ENCODE measurements around the gene ANP32A.

The ANP32A gene

GRCh38 chr15:68819495-68820294, 1.0 kb downstream of the ANP32A start:
- peak; percentile 39 to 44 for DNase-seq

DNA sequence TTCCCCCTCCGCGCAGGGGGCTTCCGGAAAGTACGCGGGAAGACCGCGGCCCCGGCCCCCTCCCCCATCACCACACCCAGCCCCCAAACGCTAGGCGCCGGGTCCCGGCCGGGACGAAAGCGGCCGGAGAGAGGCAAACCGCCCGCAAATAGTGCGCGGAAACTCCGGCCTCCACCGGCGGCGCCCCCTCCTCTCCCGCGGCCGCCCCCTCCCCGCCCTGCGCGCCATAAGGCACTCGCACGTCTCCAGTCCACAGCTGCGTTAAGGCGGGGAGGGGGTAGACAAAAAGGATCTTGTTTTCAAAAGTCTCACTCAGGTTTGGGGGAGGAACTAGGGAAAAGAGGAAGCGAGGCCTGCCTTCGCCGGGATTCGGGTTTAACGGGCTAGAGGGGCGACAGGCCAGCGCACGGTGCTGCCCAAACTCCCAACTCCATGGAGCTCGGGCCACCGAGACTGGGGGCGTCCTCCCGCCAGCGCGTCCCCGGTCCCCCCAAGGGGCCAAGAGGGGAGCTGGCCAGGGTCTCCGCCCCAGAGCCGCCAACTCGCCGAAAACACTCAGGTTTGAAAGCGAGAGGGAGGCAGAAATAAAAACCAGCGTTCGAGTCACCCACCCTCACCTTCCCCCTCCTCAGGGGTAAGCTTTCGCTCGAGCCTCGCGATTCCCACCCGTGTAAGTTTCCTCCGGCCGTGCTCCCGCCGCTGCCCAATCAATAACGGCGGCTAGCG, 1.8 kb downstream of the ANP32A start:
- peak; percentile 42 to 45 for DNase-seq

GRCh38 chr15:68818066-68818768, 2.5 kb downstream of the ANP32A start:
- DNase-seq, result peak; percentile 74 to 78

GRCh38 chr15:68817304-68818065, 3.2 kb downstream of the ANP32A start:
- peak; percentile 61 to 77 for DNase-seq

DNA sequence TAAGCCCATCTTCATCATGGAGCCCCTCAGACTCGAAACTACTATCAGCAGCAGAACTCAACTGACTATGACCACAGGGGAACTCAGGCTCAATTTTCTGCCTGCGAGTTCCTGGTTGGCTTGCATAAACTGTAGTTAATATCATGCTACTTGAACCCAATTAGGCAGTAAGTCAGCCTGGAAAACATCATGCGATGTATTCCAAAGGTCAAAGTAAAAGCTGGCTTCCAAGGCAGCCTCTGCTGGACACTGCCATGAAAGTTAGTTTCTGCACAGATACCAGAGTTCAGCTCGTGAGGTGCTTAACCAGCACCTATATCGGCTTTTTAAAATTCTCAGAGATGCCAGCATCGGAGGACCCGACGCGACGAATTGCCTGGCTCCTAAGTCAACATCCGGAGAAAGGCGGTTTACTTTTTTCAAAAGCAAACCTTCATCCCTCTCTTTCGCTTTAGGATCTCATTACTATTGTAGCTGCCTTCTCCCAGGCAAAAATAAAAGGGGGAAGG, 3.8 kb downstream of the ANP32A start:
- DNase-seq, result no peak

DNA sequence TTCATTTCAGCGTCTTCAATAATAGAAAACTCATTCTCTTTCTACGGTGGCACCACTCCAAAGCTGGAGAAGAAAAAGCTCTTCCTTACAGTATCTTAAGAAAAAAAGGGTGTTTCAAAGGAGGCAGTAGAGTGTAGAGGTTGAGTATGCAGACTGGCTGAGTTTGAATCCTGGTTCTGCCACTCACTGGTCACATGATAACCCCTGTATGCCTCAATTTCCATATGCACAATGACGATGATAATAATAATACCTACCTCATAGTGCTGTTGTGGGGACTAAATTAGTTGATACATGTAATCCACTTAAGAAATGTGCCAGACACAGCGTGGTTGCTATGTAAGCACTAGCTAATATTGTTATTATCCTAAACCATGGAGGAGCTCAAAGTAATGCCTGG, 4.5 kb downstream of the ANP32A start:
- DNase-seq, result no peak

DNA sequence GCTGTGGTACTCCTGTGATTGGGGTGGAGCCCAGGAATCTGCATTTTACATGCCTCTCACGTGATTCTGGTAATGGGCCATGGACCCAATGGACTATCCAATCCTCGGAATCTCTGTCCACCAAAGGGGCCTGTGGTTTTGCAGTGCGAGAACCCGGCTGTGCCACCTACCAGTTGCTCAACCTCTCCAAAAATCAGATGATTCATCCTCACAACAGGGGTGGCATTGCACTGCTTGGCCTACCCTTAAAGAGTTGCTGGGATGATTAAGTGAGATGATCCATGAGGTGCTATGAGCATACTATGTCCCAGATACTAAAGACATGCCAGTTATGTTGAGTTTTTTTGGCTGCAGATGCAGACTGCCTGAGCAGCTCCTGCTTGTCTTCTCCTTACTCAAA, 5.1 kb downstream of the ANP32A start:
- DNase-seq, result no peak

DNA sequence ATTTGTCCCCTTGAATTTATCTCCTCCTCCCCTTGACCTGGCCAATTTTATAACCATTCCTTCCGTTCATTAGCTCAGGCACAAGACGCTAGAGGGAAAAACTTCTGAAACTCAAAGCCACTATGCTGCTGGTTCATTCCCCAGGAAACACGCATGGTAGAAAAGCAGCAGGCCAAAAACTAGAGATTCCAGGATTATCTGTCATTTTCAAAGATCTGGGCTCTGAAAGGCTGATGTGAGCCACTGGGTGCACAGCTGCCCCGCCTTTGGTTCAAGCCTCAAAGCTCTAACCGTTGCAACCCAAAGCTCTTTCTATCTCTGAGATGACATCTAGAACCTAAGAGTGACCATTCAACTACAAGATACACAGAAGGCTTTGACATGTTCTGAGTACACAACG, 6.1 kb downstream of the ANP32A start:
- DNase-seq, result no peak

DNA sequence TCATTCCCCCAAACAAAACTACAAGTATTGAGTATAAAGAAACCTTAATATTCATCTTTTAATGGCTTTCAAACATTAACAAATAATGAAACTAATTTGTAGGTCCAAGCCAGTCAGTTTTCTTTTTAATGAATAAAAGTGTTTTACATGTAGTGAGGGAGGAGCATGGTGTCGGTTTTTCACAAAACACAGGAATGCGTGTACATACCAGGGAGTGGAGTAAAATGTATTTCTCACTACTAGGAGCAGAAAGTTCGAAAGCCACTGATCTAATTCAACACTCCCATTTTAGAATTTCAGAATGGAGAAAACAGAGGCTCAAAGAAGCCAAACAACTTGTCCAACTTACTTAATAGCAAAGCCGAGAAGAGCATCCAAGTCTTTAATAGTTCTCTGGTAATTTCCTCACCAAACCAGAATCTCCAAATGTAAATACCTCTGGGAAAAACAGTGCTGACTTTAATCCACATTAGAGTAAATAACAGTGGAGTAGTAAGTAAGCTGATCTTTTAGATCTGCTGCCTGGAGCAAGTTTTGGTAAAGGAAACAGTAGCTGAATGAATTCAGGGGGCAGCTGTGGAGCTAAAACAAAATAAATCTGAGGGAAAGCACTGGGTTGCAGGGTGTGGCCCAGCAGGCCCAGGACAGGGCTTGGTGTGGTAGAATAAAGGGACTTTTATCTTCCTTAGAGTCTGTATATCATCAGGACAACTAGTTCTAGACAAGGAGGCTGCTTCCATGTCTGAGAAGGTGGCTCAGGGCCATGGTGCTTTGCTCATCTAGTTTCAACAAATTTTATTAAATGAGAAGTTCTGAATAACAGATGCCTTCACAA, 7.9 kb downstream of the ANP32A start:
- DNase-seq, result no peak

DNA sequence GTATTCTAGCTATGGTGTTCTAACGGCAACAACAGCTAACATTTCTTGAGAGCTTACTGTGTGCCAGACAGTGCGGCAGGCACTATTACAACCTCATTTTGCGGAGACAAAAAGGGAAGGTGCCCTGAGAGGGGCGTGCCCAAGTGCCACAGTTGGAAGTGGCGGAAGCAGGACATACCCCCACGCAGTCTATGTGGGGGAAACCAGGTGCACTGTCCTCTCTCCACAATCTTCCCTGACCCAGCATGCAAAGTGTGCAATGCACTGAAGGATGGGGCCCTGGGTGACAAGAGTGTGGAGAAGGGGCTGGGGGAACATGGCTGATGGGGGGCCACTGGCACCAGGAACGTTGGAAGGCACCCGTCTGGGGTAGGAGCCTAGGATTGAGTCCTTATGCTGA, 8.6 kb downstream of the ANP32A start:
- DNase-seq, result no peak

DNA sequence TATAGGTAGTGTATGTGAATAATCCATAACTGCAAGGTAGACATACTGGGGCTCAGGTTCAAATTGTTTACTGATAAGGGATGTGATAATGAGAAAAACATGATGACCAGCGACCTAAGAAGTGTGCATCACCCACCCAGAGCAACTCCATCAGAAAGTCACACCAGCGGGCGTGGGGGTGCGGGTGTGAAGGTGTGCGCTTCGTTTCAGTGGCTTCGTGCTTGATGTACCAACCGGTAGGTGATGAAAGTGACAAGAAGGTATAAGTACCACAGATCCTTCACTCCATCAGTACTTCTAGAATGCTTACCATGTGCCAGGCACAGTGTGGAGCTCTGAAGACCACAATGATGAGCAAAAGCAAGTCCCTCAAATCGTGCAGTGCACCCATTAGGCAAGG, 11.2 kb downstream of the ANP32A start:
- no peak for DNase-seq

- no peak for DNase-seq
Measured at GRCh38 chr15:68808770-68809169, 11.9 kb downstream of the ANP32A start.

DNA sequence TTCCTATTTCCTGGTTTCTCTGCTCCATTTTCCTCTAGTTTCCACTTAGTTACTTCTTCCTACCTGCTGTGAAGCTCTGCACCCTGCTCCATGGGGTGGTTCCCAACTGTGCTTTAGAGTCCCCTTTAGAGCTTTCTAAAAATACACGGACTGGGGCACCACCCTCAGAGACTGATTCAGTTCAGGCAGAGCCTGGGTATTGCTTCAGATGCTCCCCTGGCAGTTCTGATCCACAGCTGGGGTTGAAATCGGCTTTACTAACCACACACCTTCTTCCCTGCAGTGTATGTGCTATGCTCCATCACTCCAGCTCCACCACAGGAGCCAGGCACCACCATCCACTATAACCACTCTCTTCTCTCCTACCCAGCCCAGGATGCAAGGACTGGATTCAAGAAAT, 12.6 kb downstream of the ANP32A start:
- DNase-seq, result no peak

GRCh38 chr15:68807249-68807648, 13.4 kb downstream of the ANP32A start:
- DNase-seq, result no peak

- no peak for DNase-seq
Measured at GRCh38 chr15:68806220-68807060, 14.3 kb downstream of the ANP32A start.

DNA sequence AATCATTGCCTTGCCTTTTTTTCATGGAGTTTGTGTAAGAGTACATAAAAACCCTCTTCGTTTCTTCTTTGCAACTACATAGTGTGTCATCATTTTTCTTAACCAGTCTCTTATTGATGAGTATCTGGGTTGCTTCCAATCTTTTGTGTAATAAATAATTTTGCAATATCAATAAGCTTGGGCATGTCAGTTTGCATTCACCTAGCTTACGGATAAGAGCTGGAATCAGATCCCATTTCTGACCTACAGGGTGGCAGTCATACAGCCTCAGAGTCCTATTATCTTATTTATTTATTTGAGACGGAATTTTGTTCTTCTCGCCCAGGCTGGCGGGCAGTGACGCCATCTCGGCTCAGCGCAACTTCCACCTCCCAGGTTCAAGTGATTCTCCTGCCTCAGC, 18.3 kb downstream of the ANP32A start:
- DNase-seq, result no peak

GRCh38 chr15:68801572-68802148, 19.0 kb downstream of the ANP32A start:
- no peak for DNase-seq

DNA sequence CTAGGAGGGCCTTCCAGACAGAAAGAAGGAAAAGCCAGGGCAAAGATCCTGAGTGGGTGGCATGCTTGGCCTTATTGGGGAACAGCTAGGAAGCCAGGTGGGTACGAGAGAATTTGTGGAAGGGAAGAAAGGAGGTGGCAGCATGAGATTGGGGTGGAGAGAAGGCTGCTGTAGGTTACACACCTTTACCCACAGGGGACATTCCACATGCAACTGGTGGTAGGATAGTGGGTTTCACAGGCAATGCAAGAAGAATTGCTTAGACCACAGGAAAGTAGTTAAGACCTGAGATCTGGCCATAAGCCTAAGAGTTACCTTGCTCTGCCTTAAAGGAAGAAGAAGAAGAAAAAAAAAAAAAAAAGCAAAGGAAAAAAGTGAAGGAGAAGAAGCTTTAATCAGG, 19.8 kb downstream of the ANP32A start:
- no peak for DNase-seq

- DNase-seq, result no peak
Measured at GRCh38 chr15:68798346-68799094, 22.2 kb downstream of the ANP32A start.

Data from NCI-H2081 (cell line).